HG03565 (cell line): ENCODE results near the gene SYS1.

Experiments used
- ATAC-seq: cut with Tn5 transposase; IDR thresholded peaks from one replicate; pipeline ENCODE4 v1.9.1; 2021; ENCODE audit warnings: mild to moderate bottlenecking, moderate library complexity; ENCODE audit not compliant: unreplicated experiment

SYS1 gene

GRCh38 chr20:45378191-45378590, 15.2 kb downstream of the SYS1 start, which contains the start of gene TP53TG5:
Gene TP53TG5, minus strand, starts transcription at chr20:45378325. Its CDS starts 89 bp downstream, at chr20:45378236.
- ATAC-seq = no peak

GRCh38 chr20:45387274-45387673, 24.3 kb downstream of the SYS1 start:
- no peak for ATAC-seq

DNA sequence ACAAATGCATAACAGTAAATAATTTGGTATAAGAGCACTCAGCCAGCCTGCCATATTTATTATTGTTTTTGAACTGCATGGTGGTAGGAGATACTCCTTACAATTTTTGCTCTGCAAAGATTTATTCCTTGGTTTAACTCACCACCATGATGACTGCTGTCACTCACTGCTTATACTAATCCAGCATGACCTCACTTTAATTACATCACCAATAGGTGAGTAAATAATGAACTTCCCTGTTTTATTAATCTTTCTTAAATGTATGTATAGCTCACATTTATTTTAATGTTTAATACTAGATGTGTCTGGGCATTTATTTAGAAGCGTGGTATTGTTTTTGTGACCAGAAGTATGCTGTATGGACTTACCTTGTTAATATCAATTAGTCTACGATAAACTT, 28.0 kb downstream of the SYS1 start:
- no peak for ATAC-seq

- ATAC-seq = no peak
Observed at GRCh38 chr20:45391559-45391958, 28.6 kb downstream of the SYS1 start.

- ATAC-seq = no peak
Observed at GRCh38 chr20:45392733-45393132, 29.8 kb downstream of the SYS1 start.

DNA sequence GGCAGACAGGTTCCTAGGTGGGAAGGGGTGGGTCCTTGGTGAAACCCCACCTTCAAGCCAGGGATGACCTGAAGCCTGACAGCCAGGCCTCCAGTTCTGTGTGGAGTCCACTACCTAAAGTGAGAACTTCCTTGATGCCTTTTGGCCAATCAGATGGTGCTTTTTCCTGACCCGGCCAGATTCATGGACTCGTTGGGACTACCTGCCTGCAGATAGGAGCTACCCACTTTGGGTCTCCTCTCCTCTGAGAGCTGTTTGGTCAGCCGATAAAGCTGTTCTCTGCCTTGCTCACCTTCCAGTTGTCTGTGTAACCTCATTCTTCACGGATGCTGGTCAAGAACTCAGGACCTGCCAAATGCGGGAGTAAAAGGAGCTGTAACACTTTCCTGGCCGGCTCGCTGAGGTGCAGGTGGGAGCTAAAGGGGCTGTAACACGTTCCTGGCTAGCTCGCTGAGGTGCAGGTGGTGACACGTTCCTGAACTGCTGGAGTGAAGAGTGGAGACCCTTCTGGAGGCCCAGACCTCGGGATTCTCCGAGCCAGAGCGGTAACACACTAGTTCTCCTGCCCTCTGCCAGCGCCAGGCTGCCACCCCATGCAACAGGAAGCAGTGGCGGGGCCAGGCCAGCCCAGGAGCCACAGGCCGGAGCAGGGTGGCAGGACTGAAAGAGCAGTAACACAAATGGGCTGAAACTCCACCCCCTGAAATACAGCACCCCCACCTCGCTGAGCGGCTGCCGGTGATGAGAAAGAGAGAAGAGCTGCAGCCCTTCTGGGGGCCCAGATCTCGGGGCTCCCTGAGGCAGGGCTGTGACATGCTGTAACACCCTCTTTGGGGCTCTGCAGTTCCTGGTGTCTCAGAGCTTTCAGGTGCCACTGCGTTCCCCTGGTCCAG, 31.5 kb downstream of the SYS1 start:
- ATAC-seq = no peak

GRCh38 chr20:45395114-45395415, 32.1 kb downstream of the SYS1 start:
- ATAC-seq = no peak

GRCh38 chr20:45399018-45399417, 36.1 kb downstream of the SYS1 start:
- no peak for ATAC-seq

DNA sequence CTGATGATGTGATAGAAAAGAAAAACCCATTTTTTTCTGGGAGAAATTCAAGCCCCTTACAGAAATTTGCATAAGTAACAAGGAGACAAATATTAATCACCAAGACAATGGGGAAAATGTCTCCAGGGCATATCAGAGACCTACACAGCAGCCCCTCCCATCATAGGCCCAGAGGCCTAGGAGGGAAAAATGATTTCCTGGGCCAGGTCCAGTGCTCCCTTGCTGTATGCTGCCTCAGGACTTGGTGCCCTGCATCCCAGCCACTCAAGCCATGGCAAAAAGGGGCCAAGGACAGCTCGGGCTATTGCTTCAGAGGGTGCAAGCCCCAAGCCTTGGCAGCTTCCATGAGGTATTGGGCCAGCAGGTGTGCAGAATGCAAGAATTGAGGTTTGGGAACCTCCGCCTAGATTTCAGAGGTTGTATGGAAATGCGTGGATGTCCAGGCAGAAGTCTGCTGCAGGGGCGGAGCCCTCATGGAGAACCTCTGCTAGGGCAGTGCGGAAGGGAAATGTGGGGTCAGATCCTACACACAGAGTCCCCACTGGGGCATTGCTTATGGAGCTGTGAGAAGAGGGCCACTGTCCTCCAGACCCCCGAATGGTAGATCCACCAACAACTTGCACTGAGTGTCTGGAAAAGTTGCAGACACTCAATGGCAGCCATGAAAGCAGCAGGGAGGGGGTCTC, 37.5 kb downstream of the SYS1 start:
- no peak for ATAC-seq

- ATAC-seq = no peak
Observed at GRCh38 chr20:45402946-45403345, 40.0 kb downstream of the SYS1 start.

- no peak for ATAC-seq
Observed at GRCh38 chr20:45404438-45404837, 41.5 kb downstream of the SYS1 start.

GRCh38 chr20:45405571-45406259, 42.8 kb downstream of the SYS1 start:
- ATAC-seq = no peak

GRCh38 chr20:45406260-45407066, 43.5 kb downstream of the SYS1 start:
- no peak for ATAC-seq

DNA sequence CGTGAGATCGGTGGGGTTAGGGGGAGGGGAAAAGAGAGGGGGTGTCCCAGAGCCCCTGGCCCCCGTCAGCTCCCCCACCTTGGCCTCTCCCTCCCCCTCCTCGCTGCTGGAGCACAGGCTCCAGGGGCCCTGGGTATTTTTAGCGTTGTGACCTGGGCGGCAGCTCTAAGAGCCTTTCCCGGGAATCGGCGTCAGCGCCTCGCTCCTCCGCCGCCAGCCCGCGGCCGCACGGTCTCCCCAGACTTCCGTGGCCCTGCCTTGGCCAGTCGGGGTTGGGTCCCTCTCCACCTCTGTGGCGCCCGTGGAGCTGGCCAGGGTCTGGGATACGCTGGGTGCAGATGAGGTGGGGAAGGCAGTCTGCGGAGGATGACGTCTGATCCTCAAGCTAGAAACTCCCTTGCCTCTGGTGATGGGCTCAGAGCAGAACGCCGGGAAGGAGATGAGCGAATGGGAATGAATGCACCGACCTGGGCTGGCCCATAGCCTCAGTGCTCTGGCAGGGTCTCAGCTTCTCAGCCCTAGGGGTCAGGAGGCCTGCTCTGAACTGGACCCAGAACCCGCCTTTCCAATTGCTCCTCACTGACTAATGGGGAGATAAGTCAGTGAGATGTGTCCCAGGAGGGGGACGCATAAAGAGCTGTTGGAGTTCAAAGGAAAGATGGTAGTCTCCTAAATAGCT, 44.2 kb downstream of the SYS1 start:
- ATAC-seq = no peak

DNA sequence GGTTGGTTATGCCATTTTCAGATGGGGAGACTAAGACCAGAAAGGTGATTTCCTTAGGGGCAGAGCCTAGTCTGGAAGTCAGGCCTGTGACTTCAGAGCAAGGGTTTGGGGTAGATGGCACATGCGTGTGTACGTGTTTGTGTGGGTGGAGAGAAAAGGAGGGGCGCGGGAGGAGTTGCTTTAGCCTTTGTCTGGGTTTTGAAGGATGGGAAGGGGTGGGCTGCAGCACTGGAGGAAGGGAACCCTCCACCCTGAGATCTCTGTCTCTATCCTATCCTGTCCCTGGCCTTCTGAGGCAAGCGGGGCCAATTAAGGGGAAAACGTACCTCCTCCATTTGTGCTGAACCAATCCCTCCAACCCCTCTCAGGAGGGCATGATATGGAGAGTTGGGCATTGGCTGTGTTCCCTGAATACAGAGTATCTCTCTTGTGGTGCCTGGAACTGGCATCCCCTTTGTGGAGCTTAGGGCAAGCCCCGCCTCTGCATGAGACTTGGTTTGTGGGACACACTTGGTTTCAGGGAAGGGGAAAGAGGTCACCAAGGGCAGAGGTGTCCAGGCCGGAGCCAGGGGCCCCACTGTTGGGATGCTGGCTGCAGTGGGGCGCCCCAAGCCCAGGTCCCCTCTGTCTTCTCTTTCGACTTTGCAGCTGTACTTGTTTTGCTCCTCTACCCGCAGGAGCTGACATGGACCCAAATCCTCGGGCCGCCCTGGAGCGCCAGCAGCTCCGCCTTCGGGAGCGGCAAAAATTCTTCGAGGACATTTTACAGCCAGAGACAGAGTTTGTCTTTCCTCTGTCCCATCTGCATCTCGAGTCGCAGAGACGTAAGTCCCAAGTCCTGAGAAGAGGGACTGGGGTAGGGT, 45.1 kb downstream of the SYS1 start, which contains the start of gene DBNDD2:
TSS of gene DBNDD2 (plus strand) at position 507 of the 863 bp plus-strand sequence. CDS start at position 686, 179 bp downstream.
- ATAC-seq = no peak

- no peak for ATAC-seq
Observed at GRCh38 chr20:45408646-45409213, 45.8 kb downstream of the SYS1 start.

GRCh38 chr20:45409521-45410272, 46.7 kb downstream of the SYS1 start:
- ATAC-seq = no peak

- no peak for ATAC-seq
Observed at GRCh38 chr20:45410887-45411286, 47.9 kb downstream of the SYS1 start.
